ENCODE data around the gene PSMD1.

DNA sequence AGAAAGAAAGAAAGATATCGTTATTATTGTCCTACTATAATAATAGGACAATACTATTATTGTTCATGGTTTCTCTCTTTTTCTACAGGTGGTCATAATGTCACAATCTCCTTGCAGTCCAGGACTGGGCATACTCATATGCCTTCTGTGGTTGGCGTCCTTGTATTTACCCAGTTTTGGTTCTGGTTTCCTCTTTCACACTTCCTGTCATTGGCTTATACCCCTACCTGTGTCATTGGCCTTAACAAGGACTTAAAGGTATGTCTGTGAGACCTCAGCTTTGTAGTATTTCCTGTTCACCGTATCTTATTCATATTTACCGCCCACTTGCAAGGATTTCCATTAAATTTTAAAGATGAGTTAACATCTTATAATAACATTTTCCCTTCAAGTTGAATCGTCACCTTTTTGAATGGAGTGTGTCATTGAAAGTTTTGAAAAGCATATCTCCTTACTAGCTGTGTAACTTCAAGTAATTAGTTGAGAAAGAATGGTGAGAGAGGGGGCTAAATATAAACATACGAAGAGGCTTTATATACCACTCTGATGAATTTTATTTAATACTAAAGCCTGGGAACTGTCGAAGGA is 104.7 kb downstream of the PSMD1 start:
- TF ChIP-seq, protein P1, sequence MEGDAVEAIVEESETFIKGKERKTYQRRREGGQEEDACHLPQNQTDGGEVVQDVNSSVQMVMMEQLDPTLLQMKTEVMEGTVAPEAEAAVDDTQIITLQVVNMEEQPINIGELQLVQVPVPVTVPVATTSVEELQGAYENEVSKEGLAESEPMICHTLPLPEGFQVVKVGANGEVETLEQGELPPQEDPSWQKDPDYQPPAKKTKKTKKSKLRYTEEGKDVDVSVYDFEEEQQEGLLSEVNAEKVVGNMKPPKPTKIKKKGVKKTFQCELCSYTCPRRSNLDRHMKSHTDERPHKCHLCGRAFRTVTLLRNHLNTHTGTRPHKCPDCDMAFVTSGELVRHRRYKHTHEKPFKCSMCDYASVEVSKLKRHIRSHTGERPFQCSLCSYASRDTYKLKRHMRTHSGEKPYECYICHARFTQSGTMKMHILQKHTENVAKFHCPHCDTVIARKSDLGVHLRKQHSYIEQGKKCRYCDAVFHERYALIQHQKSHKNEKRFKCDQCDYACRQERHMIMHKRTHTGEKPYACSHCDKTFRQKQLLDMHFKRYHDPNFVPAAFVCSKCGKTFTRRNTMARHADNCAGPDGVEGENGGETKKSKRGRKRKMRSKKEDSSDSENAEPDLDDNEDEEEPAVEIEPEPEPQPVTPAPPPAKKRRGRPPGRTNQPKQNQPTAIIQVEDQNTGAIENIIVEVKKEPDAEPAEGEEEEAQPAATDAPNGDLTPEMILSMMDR (tag by site-specific recombination; IDR thresholded peaks at IDR 0.05) = no peak
- TF ChIP-seq, protein P2, sequence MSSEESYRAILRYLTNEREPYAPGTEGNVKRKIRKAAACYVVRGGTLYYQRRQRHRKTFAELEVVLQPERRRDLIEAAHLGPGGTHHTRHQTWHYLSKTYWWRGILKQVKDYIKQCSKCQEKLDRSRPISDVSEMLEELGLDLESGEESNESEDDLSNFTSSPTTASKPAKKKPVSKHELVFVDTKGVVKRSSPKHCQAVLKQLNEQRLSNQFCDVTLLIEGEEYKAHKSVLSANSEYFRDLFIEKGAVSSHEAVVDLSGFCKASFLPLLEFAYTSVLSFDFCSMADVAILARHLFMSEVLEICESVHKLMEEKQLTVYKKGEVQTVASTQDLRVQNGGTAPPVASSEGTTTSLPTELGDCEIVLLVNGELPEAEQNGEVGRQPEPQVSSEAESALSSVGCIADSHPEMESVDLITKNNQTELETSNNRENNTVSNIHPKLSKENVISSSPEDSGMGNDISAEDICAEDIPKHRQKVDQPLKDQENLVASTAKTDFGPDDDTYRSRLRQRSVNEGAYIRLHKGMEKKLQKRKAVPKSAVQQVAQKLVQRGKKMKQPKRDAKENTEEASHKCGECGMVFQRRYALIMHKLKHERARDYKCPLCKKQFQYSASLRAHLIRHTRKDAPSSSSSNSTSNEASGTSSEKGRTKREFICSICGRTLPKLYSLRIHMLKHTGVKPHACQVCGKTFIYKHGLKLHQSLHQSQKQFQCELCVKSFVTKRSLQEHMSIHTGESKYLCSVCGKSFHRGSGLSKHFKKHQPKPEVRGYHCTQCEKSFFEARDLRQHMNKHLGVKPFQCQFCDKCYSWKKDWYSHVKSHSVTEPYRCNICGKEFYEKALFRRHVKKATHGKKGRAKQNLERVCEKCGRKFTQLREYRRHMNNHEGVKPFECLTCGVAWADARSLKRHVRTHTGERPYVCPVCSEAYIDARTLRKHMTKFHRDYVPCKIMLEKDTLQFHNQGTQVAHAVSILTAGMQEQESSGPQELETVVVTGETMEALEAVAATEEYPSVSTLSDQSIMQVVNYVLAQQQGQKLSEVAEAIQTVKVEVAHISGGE (tag by site-specific recombination; conservative IDR thresholded peaks at IDR 0.05; ENCODE audit: low read depth) = no peak
- TF ChIP-seq, protein P3, sequence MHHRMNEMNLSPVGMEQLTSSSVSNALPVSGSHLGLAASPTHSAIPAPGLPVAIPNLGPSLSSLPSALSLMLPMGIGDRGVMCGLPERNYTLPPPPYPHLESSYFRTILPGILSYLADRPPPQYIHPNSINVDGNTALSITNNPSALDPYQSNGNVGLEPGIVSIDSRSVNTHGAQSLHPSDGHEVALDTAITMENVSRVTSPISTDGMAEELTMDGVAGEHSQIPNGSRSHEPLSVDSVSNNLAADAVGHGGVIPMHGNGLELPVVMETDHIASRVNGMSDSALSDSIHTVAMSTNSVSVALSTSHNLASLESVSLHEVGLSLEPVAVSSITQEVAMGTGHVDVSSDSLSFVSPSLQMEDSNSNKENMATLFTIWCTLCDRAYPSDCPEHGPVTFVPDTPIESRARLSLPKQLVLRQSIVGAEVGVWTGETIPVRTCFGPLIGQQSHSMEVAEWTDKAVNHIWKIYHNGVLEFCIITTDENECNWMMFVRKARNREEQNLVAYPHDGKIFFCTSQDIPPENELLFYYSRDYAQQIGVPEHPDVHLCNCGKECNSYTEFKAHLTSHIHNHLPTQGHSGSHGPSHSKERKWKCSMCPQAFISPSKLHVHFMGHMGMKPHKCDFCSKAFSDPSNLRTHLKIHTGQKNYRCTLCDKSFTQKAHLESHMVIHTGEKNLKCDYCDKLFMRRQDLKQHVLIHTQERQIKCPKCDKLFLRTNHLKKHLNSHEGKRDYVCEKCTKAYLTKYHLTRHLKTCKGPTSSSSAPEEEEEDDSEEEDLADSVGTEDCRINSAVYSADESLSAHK (tag by site-specific recombination; IDR thresholded peaks at IDR 0.05) = no peak
- TF ChIP-seq ZNF132 (tag by site-specific recombination; IDR thresholded peaks at IDR 0.05; ENCODE audit: borderline replicate concordance) (no peak), TRIM28 (IDR thresholded peaks at IDR 0.05; ENCODE audit: borderline replicate concordance, low read length) (no peak), ZNF549 (tag by site-specific recombination; IDR thresholded peaks at IDR 0.05) (no peak), ZNF792 (tag by site-specific recombination; IDR thresholded peaks at IDR 0.05) (no peak)
